Kidney (tissue), 14 donors: Measurements from ENCODE around the gene PNMA1. TPM values are rescaled to one million over a fixed set of nuclear protein-coding genes. Genes with fewer than 3 reads are reported as not detected.

ENCODE experiments used
- DNase-seq, 5 donors: peaks; one replicate each; pipeline ENCODE4 v3.0.0-alpha.2; 2013 to 2020
- FAIRE-seq: peaks from 2 replicates; lab custom pipeline; 2012; peaks lifted over from hg19 to GRCh38; lab: Jason Lieb, UNC
- H3K27ac ChIP-seq, 2 donors: one replicate each; pipeline ENCODE4 v1.7.0; 2013; ENCODE audit warnings: low read depth in 2 of 2, low read length in 2 of 2, inconsistent platforms in 1 of 2
- H3K27me3 ChIP-seq: one replicate; pipeline ENCODE4 v1.7.1; 2013; ENCODE audit warnings: low read length, inconsistent platforms; ENCODE audit not compliant: control insufficient read depth, insufficient read depth
- H3K36me3 ChIP-seq, 3 donors: one replicate each; pipeline versions ENCODE4 v1.7.0 to v1.7.1; 2013; ENCODE audit warnings: low read length in 3 of 3, control low read depth in 1 of 3, inconsistent platforms in 1 of 3; ENCODE audit not compliant: insufficient read depth in 3 of 3, control insufficient read depth in 2 of 3
- H3K4me1 ChIP-seq, 3 donors: one replicate each; pipeline versions ENCODE4 v1.7.0 to v1.7.1; 2013; ENCODE audit warnings: low read length in 3 of 3, inconsistent platforms in 1 of 3, low read depth in 1 of 3; ENCODE audit not compliant: control insufficient read depth in 2 of 3, insufficient read depth in 2 of 3
- H3K4me3 ChIP-seq, 3 donors: one replicate each; pipeline versions ENCODE4 v1.7.0 to v1.8.1; 2013; ENCODE audit warnings: low read length in 3 of 3, control low read depth in 1 of 3, inconsistent platforms in 1 of 3
- H3K9ac ChIP-seq, 3 donors: one replicate each; pipeline versions ENCODE4 v1.7.0 to v1.7.1; 2013; ENCODE audit warnings: low read length in 3 of 3, control low read depth in 1 of 3, inconsistent platforms in 1 of 3
- H3K9me3 ChIP-seq, 3 donors: one replicate each; pipeline versions ENCODE4 v1.7.0 to v1.7.1; 2013; ENCODE audit warnings: low read length in 3 of 3, control low read depth in 1 of 3, inconsistent platforms in 1 of 3; ENCODE audit not compliant: control insufficient read depth in 2 of 3, insufficient read depth in 1 of 3
- CTCF ChIP-seq: IDR thresholded peaks from 3 replicates; pipeline ENCODE4 v1.5.1; 2012; ENCODE audit warnings: mild to moderate bottlenecking, moderate library complexity, borderline replicate concordance; ENCODE audit not compliant: insufficient read depth; ENCODE audit errors: extremely low read depth
- intact Hi-C: fragments of 100-400 bp; cut with DNase I; formaldehyde crosslinking; loops from one replicate; pipeline ENCODE4 v1.11.1; 2022
- polyA plus RNA-seq: library from polyadenylated mRNA; stranded (reverse); fragments of 350-450 nt; fragmentation: Illumina TruSeq; extraction: RNeasy Lipid Tissue Mini Kit (QIAGEN cat#74804); gene quantifications from one replicate; pipeline ENCODE4 v1.2.3, GENCODE V29; 2014; ENCODE audit warnings: low read depth, low replicate concordance; ENCODE audit not compliant: insufficient read depth
- total RNA-seq: library from RNA; stranded (reverse); fragmentation: NEBNext Ultra II Directional; extraction: Animal tissue kit (Norgen Biotek cat#: 25700); gene quantifications from one replicate; pipeline ENCODE4 v1.2.1, GENCODE V29; 2021
- donor health status: control.
- donor health status: control.
- donor health status: control.
- donor health status: control.
- donor health status: control.
- donor health status: DM: yes; HTN: yes; CAD: no.
- donor health status: Normal renal cell carcinoma (clear cell type).

The PNMA1 gene
- total and polyA plus RNA-seq, 2 donors from 2014 or later = 34.6 to 53.1 TPM

GRCh38 chr14:73719361-73719760 lies 5.2 kb upstream of the PNMA1 start:
- Histone ChIP-seq H3K9ac (no peak overlapping the region), H3K36me3 (peaks cover 5 to 49% (median 18%) of the 10 kb centered on the region in 3 donors), H3K27ac (peak overlapping the region in 1 of 2 donors; percentile 20), H3K27me3 (no peaks in the 10 kb centered on the region), H3K4me3 (no peak overlapping the region), H3K9me3 (no peaks in the 10 kb centered on the region), H3K4me1 (peaks cover 8 to 22% (median 15%) of the 10 kb centered on the region in 3 donors)
- DNase-seq (peak in 2 of 5 donors; percentile 64), FAIRE-seq (no peak)
- intact Hi-C loops = no loop called here
- TF ChIP-seq CTCF = no peak

DNA sequence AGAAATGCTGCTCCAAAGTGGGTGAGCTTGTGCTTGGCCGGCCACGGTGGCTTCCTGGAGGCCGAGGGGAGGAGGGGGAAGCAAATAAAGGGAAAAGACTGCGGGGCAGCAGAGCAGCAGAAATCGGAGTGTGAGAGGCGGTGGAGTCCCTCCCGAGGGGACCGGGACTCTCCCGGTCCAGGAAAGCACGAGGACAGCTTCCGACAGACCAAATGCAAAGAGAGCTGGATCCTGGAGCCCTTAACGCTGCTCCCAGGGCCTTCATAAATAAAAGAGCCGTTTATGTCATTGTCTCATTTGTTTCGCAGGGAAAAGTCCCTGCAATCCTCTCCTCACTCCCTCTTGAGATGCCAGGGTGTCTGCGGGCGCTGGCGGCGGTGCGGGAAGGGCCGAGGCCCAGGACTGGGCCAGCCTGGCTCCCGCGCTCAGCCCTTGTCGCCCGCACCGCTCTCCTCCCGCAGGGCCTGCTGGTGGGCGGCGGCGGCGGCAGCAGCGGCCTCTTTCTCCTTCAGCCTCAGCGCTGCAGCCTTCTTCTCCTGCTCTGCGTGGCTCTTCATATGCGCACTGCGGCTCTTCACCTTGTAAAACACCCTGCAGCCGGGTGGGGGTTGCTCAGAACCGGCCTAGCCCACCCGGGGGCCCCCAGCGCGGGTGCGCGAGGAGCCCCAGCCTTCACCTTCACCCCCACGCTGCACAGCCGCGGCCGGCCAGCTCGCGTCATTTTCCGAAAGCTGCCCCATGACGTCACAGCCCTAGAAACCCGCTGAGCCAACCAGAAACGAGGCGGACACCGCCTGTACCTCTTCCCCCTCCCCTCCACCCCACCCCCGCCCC lies 4.5 kb upstream of the PNMA1 start:
- Histone ChIP-seq H3K9me3 (no peaks in the 10 kb centered on the region), H3K4me3 (peak overlapping the region in 1 of 3 donors; percentile 46), H3K4me1 (peaks cover 5 to 16% (median 10%) of the 10 kb centered on the region in 3 donors), H3K27me3 (no peaks in the 10 kb centered on the region), H3K9ac (peak overlapping the region in 1 of 3 donors; percentile 18), H3K36me3 (peaks cover 5 to 47% (median 17%) of the 10 kb centered on the region in 3 donors), H3K27ac (peak overlapping the region; percentile 19 to 68)
- intact Hi-C loops = no loop called here
- DNase-seq (peak; percentile 79 to 93 (median 92)), FAIRE-seq (no peak)
- no peak for TF ChIP-seq CTCF

GRCh38 chr14:73717711-73718417 lies 3.7 kb upstream of the PNMA1 start:
- intact Hi-C loops = no loop called here
- Histone ChIP-seq H3K27me3 (no peaks in the 10 kb centered on the region), H3K27ac (peak overlapping the region; percentile 19 to 68), H3K9ac (peak overlapping the region in 1 of 3 donors; percentile 18), H3K4me3 (peak overlapping the region in 1 of 3 donors; percentile 46), H3K4me1 (peaks cover 5 to 13% (median 9%) of the 10 kb centered on the region in 3 donors), H3K9me3 (no peaks in the 10 kb centered on the region), H3K36me3 (peaks cover 5 to 42% (median 16%) of the 10 kb centered on the region in 3 donors)
- DNase-seq (peak; percentile 82 to 93 (median 86)), FAIRE-seq (no peak)
- TF ChIP-seq CTCF = no peak
